CD8-positive, alpha-beta memory T cell (primary cell): Measurements from ENCODE around the gene SLC35B4. TPM values are rescaled to one million over a fixed set of nuclear protein-coding genes. Genes with fewer than 3 reads are reported as not detected.

Source experiments
- CTCF ChIA-PET: fragments of 350-600 bp; sonication (Branson Sonifier 250); formaldehyde crosslinking; loops from one replicate; lab custom pipeline; 2021; ENCODE audit warnings: antibody characterized with exemption; lab: Charles Lee
- POLR2A ChIA-PET: fragments of 350-600 bp; sonication (Branson Sonifier 250); formaldehyde crosslinking; loops from one replicate; lab custom pipeline; 2021; ENCODE audit warnings: antibody characterized with exemption; lab: Charles Lee
- DNase-seq, 5 donors: peaks; one replicate each; pipeline versions ENCODE4 v3.0.0 to v3.0.0-alpha.2; 2020 to 2022; ENCODE audit warnings: mixed read lengths in 1 of 5
- H3K27ac ChIP-seq: one replicate; pipeline ENCODE4 v1.7.0; 2013; ENCODE audit warnings: low read depth, mild to moderate bottlenecking, low read length, moderate library complexity
- H3K27me3 ChIP-seq: 2 replicates; pipeline ENCODE4 v1.7.0; 2013; ENCODE audit warnings: low read length, mild to moderate bottlenecking; ENCODE audit not compliant: insufficient read depth, poor library complexity, severe bottlenecking
- H3K36me3 ChIP-seq: 2 replicates; pipeline ENCODE4 v1.7.0; 2013; ENCODE audit warnings: mild to moderate bottlenecking, low read length, moderate library complexity; ENCODE audit not compliant: insufficient read depth
- H3K4me1 ChIP-seq: 2 replicates; pipeline ENCODE4 v1.7.0; 2013; ENCODE audit warnings: mild to moderate bottlenecking, low read length, moderate library complexity; ENCODE audit not compliant: insufficient read depth
- H3K4me3 ChIP-seq: 2 replicates; pipeline ENCODE4 v1.7.0; 2013; ENCODE audit warnings: mild to moderate bottlenecking, low read length
- H3K9me3 ChIP-seq: 2 replicates; pipeline ENCODE4 v1.7.0; 2013; ENCODE audit warnings: mild to moderate bottlenecking, low read length
- H3K27ac Mint-ChIP-seq, 8 donors: one replicate each; pipeline ENCODE4 v1.8.0; 2020 to 2021; ENCODE audit warnings: mixed read lengths in 8 of 8, mild to moderate bottlenecking in 6 of 8, inconsistent platforms in 3 of 8, moderate library complexity in 3 of 8
- H3K27me3 Mint-ChIP-seq, 2 donors: one replicate each; pipeline ENCODE4 v1.8.0; 2020 to 2021; ENCODE audit warnings: mixed read lengths in 2 of 2, mild to moderate bottlenecking in 1 of 2, moderate library complexity in 1 of 2
- H3K36me3 Mint-ChIP-seq, 3 donors: one replicate each; pipeline ENCODE4 v1.8.0; 2020 to 2021; ENCODE audit warnings: mixed read lengths in 3 of 3, inconsistent platforms in 1 of 3, mild to moderate bottlenecking in 1 of 3
- H3K4me1 Mint-ChIP-seq, 3 donors: one replicate each; pipeline ENCODE4 v1.8.0; 2020 to 2021; ENCODE audit warnings: mixed read lengths in 3 of 3, inconsistent platforms in 1 of 3, mild to moderate bottlenecking in 1 of 3
- H3K4me3 Mint-ChIP-seq, 7 donors: one replicate each; pipeline ENCODE4 v1.8.0; 2020 to 2021; ENCODE audit warnings: mixed read lengths in 7 of 7, mild to moderate bottlenecking in 6 of 7, moderate library complexity in 4 of 7, inconsistent platforms in 2 of 7
- H3K9me3 Mint-ChIP-seq, 5 donors: one replicate each; pipeline ENCODE4 v1.8.0; 2020 to 2022; ENCODE audit warnings: mixed read lengths in 5 of 5, mild to moderate bottlenecking in 3 of 5, moderate library complexity in 2 of 5, inconsistent platforms in 1 of 5
- polyA plus RNA-seq: library from polyadenylated mRNA; unstranded; fragments of 300-500 nt; fragmentation: Illumina TruSeq; gene quantifications from one replicate; pipeline ENCODE4 v1.2.3, GENCODE V29; 2021
- total RNA-seq, 2 experiments: library from RNA; stranded (reverse); gene quantifications; one replicate each; pipeline ENCODE4 v1.2.3, GENCODE V29; 2021

The SLC35B4 gene
- total and polyA plus RNA-seq, 3 experiments from 2014 or later, result 18.6 to 20.5 (median 20.3) TPM

DNA sequence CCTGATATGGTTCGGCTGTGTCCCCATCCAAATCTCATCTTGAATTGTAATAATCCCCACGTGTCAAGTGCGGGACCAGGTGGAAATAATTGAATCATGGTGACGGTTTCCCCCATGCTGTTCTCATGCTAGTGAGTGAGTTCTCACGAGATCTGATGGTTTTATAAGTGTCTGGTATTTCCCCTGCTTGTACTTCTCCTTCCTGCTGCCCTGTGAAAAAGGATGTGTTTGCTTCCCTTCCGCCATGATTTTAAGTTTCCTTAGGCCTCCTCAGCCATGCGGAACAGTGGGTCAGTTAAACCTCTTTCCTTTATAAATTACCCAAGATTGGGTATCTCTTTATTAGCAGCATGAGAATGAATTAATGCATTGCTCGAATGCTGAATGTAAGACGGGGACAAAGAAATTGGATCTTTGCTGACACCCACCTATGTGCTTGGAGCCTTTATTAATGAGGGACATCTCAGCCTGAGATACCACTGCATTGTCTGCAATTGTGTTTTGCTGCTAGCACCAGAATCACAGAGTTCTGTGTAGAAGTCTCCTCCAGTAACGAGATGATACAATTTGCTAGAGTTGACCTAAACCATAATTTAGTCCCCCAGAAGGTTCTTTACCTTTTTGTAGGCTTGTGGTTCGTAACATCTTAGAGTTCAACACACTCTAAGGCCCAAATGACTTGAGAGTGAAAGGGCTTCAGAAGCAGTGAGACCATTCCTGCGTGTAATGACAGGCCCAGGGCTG is 28.6 kb downstream of the SLC35B4 start:
- ChIA-PET CTCF (no interaction called here), POLR2A (no interaction called here)
- no peaks in the 10 kb centered on the region for H3K27me3 ChIP-seq

DNA sequence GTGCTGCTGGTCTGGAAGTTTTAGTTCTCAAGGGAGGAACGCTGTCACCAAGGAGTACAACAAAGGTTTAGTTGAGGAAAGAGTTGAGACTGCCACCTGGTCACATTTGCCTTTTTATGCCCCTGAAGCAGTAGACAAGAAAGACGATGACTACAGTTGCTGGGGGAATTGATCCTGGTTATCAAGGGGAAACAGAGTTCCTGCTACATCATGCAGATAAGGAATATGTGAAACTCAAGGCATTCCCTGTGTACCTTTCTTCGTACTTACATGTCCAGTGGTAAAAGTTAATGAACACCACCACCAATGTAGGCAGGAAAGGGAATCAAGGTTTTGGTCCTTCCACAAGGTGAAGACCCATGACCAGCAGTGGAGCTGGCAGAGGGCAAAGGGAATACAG is 31.8 kb downstream of the SLC35B4 start:
- Histone ChIP-seq H3K4me3 (no peak overlapping the region), H3K36me3 (no peaks in the 10 kb centered on the region), H3K4me1 (no peaks in the 10 kb centered on the region), H3K27me3 (no peaks in the 10 kb centered on the region), H3K27ac (no peak overlapping the region), H3K9me3 (no peaks in the 10 kb centered on the region)
- H3K36me3 Mint-ChIP-seq, result peaks cover 0 to 3% (median 0%) of the 10 kb centered on the region in 3 donors
- H3K4me1 Mint-ChIP-seq, result no peaks in the 10 kb centered on the region
- H3K27ac Mint-ChIP-seq, result no peak overlapping the region
- POLR2A ChIA-PET, result no interaction called here
- DNase-seq, result no peak
- no peaks in the 10 kb centered on the region for H3K9me3 Mint-ChIP-seq
- CTCF ChIA-PET, result no interaction called here
- H3K4me3 Mint-ChIP-seq, result no peak overlapping the region
- H3K27me3 Mint-ChIP-seq, result peaks cover 3 to 12% of the 10 kb centered on the region in 2 donors

More for the DNA sequence above, 28.6 kb downstream of the SLC35B4 start:
- H3K27me3 Mint-ChIP-seq, result no peaks in the 10 kb centered on the region
- no peaks in the 10 kb centered on the region for H3K9me3 ChIP-seq
- no peaks in the 10 kb centered on the region for H3K36me3 ChIP-seq
- no peaks in the 10 kb centered on the region for H3K4me1 Mint-ChIP-seq
- H3K27ac Mint-ChIP-seq, result no peak overlapping the region
- H3K27ac ChIP-seq, result no peak overlapping the region
- H3K4me3 Mint-ChIP-seq, result no peak overlapping the region
- no peaks in the 10 kb centered on the region for H3K4me1 ChIP-seq
- no peaks in the 10 kb centered on the region for H3K9me3 Mint-ChIP-seq
- H3K4me3 ChIP-seq, result no peak overlapping the region
- peaks cover 0 to 11% (median 3%) of the 10 kb centered on the region in 3 donors for H3K36me3 Mint-ChIP-seq
- no peak for DNase-seq

DNA sequence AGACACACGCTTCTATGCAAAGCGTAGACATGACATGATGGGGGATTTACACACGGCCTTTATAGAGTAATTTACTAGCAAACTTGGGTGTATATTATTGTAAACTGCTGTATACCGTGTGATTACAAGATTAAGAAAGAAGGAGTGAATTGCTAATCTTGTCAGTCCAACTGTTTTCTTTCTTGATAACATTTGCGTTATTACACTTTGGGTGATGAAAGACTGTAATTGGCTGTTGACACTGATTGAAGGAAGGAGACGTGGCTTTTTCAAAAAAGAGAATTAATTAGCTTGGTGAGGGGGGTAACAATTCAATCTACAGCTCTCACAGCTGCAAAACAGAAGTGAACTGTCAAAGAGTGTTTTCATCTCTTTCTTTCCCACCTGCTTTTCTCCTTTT is 32.7 kb downstream of the SLC35B4 start:
- ChIA-PET POLR2A (no interaction called here), CTCF (no interaction called here)
- DNase-seq, result no peak
- Mint-ChIP-seq H3K4me3 (no peak overlapping the region), H3K9me3 (no peaks in the 10 kb centered on the region), H3K36me3 (peaks cover 0 to 3% (median 0%) of the 10 kb centered on the region in 3 donors), H3K27me3 (peaks cover 6 to 12% of the 10 kb centered on the region in 2 donors), H3K27ac (no peak overlapping the region), H3K4me1 (no peaks in the 10 kb centered on the region)
- Histone ChIP-seq H3K27me3 (no peaks in the 10 kb centered on the region), H3K9me3 (no peaks in the 10 kb centered on the region), H3K27ac (no peak overlapping the region), H3K4me1 (no peaks in the 10 kb centered on the region), H3K4me3 (no peak overlapping the region), H3K36me3 (no peaks in the 10 kb centered on the region)

DNA sequence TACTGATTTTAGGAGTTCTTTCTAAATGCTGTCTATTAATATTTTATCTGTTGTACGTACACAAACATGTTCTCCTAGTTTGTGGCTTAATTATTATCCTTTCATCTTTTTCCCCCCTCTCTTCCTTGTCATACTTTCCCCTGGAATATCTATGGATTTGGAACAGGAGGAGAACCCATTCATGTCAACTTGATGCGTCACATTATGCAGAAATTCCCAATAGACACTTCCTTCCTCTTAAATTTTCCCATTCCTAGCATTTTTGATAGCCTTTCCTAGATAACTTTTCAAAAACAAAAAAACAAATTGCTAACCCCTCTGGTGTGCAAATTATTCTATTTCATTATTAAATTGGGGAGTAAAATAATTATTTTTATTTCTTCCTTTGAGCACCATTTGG is 36.2 kb downstream of the SLC35B4 start:
- Mint-ChIP-seq H3K9me3 (no peaks in the 10 kb centered on the region), H3K4me3 (no peak overlapping the region), H3K27me3 (peaks cover 13 to 41% of the 10 kb centered on the region in 2 donors), H3K4me1 (no peaks in the 10 kb centered on the region), H3K27ac (no peak overlapping the region), H3K36me3 (peaks cover 0 to 3% (median 0%) of the 10 kb centered on the region in 3 donors)
- Histone ChIP-seq H3K9me3 (no peaks in the 10 kb centered on the region), H3K36me3 (no peaks in the 10 kb centered on the region), H3K4me3 (no peak overlapping the region), H3K4me1 (no peaks in the 10 kb centered on the region), H3K27me3 (no peaks in the 10 kb centered on the region), H3K27ac (no peak overlapping the region)
- CTCF ChIA-PET, result no interaction called here
- POLR2A ChIA-PET, result no interaction called here
- DNase-seq, result no peak

DNA sequence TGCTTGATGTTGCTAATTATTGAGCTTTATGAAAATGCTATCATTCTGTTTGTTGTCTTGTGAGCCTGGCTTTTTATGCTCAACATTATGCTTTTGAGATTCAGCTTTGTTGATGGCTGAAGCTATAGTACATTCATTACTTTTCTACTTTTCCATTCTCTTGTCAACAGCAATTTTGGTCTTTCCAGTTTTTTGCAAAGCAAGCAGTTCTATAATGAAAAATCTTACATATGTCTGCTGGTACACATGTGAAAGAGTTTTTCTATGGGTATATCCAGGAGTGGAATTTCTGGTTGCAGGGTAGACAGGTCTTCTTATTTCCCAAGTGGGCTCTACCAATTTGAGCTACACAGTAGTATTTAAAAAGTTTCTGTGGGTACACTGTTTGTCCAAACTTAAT is 36.8 kb downstream of the SLC35B4 start:
- no peaks in the 10 kb centered on the region for H3K27me3 ChIP-seq
- Mint-ChIP-seq H3K4me3 (no peak overlapping the region), H3K4me1 (no peaks in the 10 kb centered on the region), H3K9me3 (no peaks in the 10 kb centered on the region), H3K27ac (no peak overlapping the region), H3K36me3 (peaks cover 0 to 3% (median 0%) of the 10 kb centered on the region in 3 donors), H3K27me3 (peaks cover 13 to 47% of the 10 kb centered on the region in 2 donors)
- POLR2A ChIA-PET, result no interaction called here
- no peaks in the 10 kb centered on the region for H3K4me1 ChIP-seq
- DNase-seq, result no peak
- H3K27ac ChIP-seq, result no peak overlapping the region
- H3K9me3 ChIP-seq, result no peaks in the 10 kb centered on the region
- no peak overlapping the region for H3K4me3 ChIP-seq
- CTCF ChIA-PET, result no interaction called here
- H3K36me3 ChIP-seq, result no peaks in the 10 kb centered on the region

DNA sequence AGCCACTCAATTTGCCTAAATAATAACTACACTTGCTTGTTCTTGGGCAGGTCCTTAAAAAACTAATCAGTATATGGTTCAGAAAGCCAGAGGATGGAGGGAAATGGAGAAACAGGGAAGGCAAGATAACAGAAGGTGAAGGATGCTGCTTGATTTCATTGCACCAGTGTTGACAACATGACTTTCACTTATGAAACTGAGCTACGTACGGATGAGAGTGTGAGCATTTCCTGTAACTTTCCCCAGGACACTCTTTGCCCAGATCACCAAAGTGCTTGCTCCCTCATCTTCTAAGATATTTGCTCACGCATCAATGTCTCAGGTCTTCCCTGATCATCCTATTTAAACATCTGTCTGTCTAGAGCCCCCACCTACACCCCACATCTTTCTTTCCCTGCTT is 37.4 kb downstream of the SLC35B4 start:
- H3K36me3 ChIP-seq, result no peaks in the 10 kb centered on the region
- Mint-ChIP-seq H3K4me1 (no peaks in the 10 kb centered on the region), H3K27ac (no peak overlapping the region), H3K36me3 (peaks cover 0 to 3% (median 0%) of the 10 kb centered on the region in 3 donors), H3K4me3 (no peak overlapping the region), H3K27me3 (peaks cover 13 to 50% of the 10 kb centered on the region in 2 donors), H3K9me3 (no peaks in the 10 kb centered on the region)
- H3K9me3 ChIP-seq, result no peaks in the 10 kb centered on the region
- ChIA-PET POLR2A (no interaction called here), CTCF (no interaction called here)
- no peaks in the 10 kb centered on the region for H3K27me3 ChIP-seq
- no peak overlapping the region for H3K4me3 ChIP-seq
- H3K27ac ChIP-seq, result no peak overlapping the region
- H3K4me1 ChIP-seq, result no peaks in the 10 kb centered on the region
- DNase-seq, result no peak

DNA sequence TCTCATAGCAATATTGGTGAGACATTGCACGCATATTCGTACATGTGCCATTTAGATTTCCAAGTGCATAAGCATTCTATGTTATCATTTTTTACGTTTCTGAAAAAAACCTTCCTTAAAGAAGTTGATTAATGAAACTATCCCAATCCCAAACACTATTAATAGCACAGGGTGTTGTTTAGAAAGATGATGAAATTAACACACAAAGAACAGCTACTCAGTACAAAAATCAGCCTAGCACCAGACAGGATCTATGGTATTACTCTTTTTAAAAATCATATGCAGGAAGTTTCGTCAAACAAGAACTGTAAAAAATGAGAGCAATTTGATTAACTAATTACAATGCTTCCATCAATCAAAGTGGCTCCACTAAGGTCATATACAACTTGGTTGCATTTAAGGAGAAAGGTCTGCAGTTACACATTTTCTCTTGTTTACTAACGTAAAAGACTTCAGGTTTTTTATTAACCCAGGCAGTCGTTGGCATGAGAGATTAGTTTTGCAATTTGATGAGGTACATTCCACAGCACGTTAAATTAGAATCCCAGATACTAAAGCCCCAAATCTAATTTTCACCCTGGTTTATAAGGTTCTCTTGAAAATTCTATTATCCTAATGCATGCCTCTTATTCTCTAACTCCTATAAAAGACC is 38.1 kb downstream of the SLC35B4 start:
- POLR2A ChIA-PET, result no interaction called here
- Mint-ChIP-seq H3K27ac (no peak overlapping the region), H3K36me3 (peaks cover 0 to 3% (median 0%) of the 10 kb centered on the region in 3 donors), H3K4me3 (no peak overlapping the region), H3K9me3 (no peaks in the 10 kb centered on the region), H3K4me1 (no peaks in the 10 kb centered on the region), H3K27me3 (peaks cover 13 to 50% of the 10 kb centered on the region in 2 donors)
- H3K36me3 ChIP-seq, result no peaks in the 10 kb centered on the region
- no peak overlapping the region for H3K4me3 ChIP-seq
- DNase-seq, result no peak
- no peaks in the 10 kb centered on the region for H3K9me3 ChIP-seq
- CTCF ChIA-PET, result no interaction called here
- H3K4me1 ChIP-seq, result no peaks in the 10 kb centered on the region
- H3K27ac ChIP-seq, result no peak overlapping the region
- H3K27me3 ChIP-seq, result no peaks in the 10 kb centered on the region

DNA sequence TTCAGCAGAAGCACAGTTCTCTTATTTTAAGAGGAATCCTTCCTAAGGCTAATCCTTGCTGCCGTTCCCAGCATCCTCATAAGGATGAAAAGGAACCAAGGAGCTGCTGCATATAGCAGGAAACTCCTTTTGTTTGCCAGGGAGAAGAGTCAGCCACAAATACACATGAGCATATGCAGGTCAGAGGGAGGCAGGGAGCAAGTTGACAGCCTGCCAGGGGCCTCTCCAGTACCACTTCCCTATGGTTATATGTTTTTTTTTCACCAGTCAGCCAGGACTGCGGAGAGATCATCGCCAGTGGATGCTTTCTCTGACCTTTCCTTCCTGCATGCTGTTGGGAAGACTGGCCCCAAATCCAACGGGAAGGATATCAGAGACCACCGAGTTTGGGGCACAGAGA is 39.8 kb downstream of the SLC35B4 start:
- H3K4me3 ChIP-seq, result no peak overlapping the region
- H3K27ac Mint-ChIP-seq, result peak overlapping the region in 1 of 8 donors; percentile 1
- no peaks in the 10 kb centered on the region for H3K27me3 ChIP-seq
- no peaks in the 10 kb centered on the region for H3K9me3 ChIP-seq
- no peak for DNase-seq
- no peaks in the 10 kb centered on the region for H3K4me1 Mint-ChIP-seq
- CTCF ChIA-PET, result no interaction called here
- no peaks in the 10 kb centered on the region for H3K36me3 ChIP-seq
- H3K27me3 Mint-ChIP-seq, result peaks cover 9 to 50% of the 10 kb centered on the region in 2 donors
- H3K9me3 Mint-ChIP-seq, result peaks cover 0 to 3% (median 0%) of the 10 kb centered on the region in 5 donors
- H3K4me1 ChIP-seq, result no peaks in the 10 kb centered on the region
- peaks cover 0 to 3% (median 0%) of the 10 kb centered on the region in 3 donors for H3K36me3 Mint-ChIP-seq
- no peak overlapping the region for H3K27ac ChIP-seq
- POLR2A ChIA-PET, result no interaction called here
- H3K4me3 Mint-ChIP-seq, result no peak overlapping the region
